Mononuclear cell (primary cell): ENCODE results near the gene POGZ. TPM values are rescaled to one million over a fixed set of nuclear protein-coding genes. Genes with fewer than 3 reads are reported as not detected.
A peak's percentile ranks its signal among the peaks of the same experiment; 100 is the strongest.

Source experiments
- H3K27me3 ChIP-seq: 2 replicates; pipeline ENCODE4 v1.6.0; 2011; ENCODE audit warnings: low read length, control low read depth; ENCODE audit not compliant: insufficient read depth
- H3K4me1 ChIP-seq: 2 replicates; pipeline ENCODE4 v1.5.1; 2011; ENCODE audit warnings: mild to moderate bottlenecking, low read length, control low read depth; ENCODE audit not compliant: insufficient read depth
- H3K4me3 ChIP-seq: 2 replicates; pipeline ENCODE4 v1.5.1; 2011; ENCODE audit warnings: mild to moderate bottlenecking, low read length, moderate library complexity
- H3K9me3 ChIP-seq: 2 replicates; pipeline ENCODE4 v1.5.1; 2011; ENCODE audit warnings: low read depth, mild to moderate bottlenecking, control low read depth, low read length
- total RNA-seq: library from RNA; depleted of rRNA; stranded (reverse); fragments of >200 nt; gene quantifications from one replicate; pipeline ENCODE4 v1.2.3, GENCODE V29; 2012

POGZ gene
- 48.0 TPM for total RNA-seq

GRCh38 chr1:151459331-151460046 lies at the start of gene POGZ:
TSS of gene POGZ (minus strand) at chr1:151459494. CDS start at chr1:151442204, 17,290 bp downstream.
- peaks cover 29% of the 10 kb centered on the region for H3K4me1 ChIP-seq
- peak within 1 kb of the TSS; percentile 76 for H3K4me3 ChIP-seq
- H3K27me3 ChIP-seq = peaks cover 12% of the 10 kb centered on the region

GRCh38 chr1:151508833-151509232 lies 49.5 kb upstream of the POGZ start:
- peaks cover 26% of the 10 kb centered on the region for H3K4me1 ChIP-seq
- peaks cover 17% of the 10 kb centered on the region for H3K27me3 ChIP-seq
- no peak overlapping the region for H3K4me3 ChIP-seq
- no peaks in the 10 kb centered on the region for H3K9me3 ChIP-seq

More at GRCh38 chr1:151459331-151460046, at the start of gene POGZ:
- H3K9me3 ChIP-seq = no peaks in the 10 kb centered on the region

- Histone ChIP-seq H3K27me3 (peaks cover 2% of the 10 kb centered on the region), H3K4me3 (no peak overlapping the region), H3K9me3 (no peaks in the 10 kb centered on the region), H3K4me1 (no peaks in the 10 kb centered on the region)
Observed at GRCh38 chr1:151504759-151505158, 45.5 kb upstream of the POGZ start.

- Histone ChIP-seq H3K9me3 (no peaks in the 10 kb centered on the region), H3K27me3 (no peaks in the 10 kb centered on the region), H3K4me3 (no peak overlapping the region), H3K4me1 (no peaks in the 10 kb centered on the region)
Observed at GRCh38 chr1:151504252-151504651, 45.0 kb upstream of the POGZ start.

GRCh38 chr1:151502859-151503780 lies 43.8 kb upstream of the POGZ start:
- H3K4me1 ChIP-seq = no peaks in the 10 kb centered on the region
- no peak overlapping the region for H3K4me3 ChIP-seq
- H3K27me3 ChIP-seq = no peaks in the 10 kb centered on the region
- H3K9me3 ChIP-seq = no peaks in the 10 kb centered on the region

GRCh38 chr1:151502035-151502700 lies 42.9 kb upstream of the POGZ start:
- Histone ChIP-seq H3K27me3 (no peaks in the 10 kb centered on the region), H3K4me3 (no peak overlapping the region), H3K4me1 (no peaks in the 10 kb centered on the region), H3K9me3 (no peaks in the 10 kb centered on the region)

- H3K9me3 ChIP-seq = no peaks in the 10 kb centered on the region
- no peaks in the 10 kb centered on the region for H3K27me3 ChIP-seq
- H3K4me3 ChIP-seq = no peak overlapping the region
- H3K4me1 ChIP-seq = no peaks in the 10 kb centered on the region
Observed at GRCh38 chr1:151501474-151501873, 42.2 kb upstream of the POGZ start.

- H3K9me3 ChIP-seq = no peaks in the 10 kb centered on the region
- H3K4me1 ChIP-seq = no peaks in the 10 kb centered on the region
- H3K27me3 ChIP-seq = no peaks in the 10 kb centered on the region
- no peak overlapping the region for H3K4me3 ChIP-seq
Observed at GRCh38 chr1:151499930-151500329, 40.6 kb upstream of the POGZ start.

GRCh38 chr1:151499365-151499764 lies 40.1 kb upstream of the POGZ start:
- Histone ChIP-seq H3K4me3 (no peak overlapping the region), H3K9me3 (no peaks in the 10 kb centered on the region), H3K27me3 (no peaks in the 10 kb centered on the region), H3K4me1 (no peaks in the 10 kb centered on the region)

- Histone ChIP-seq H3K27me3 (no peaks in the 10 kb centered on the region), H3K4me1 (no peaks in the 10 kb centered on the region), H3K9me3 (no peaks in the 10 kb centered on the region), H3K4me3 (no peak overlapping the region)
Observed at GRCh38 chr1:151495316-151495715, 36.0 kb upstream of the POGZ start.

- H3K9me3 ChIP-seq = no peaks in the 10 kb centered on the region
- H3K4me1 ChIP-seq = no peaks in the 10 kb centered on the region
- H3K4me3 ChIP-seq = no peak overlapping the region
- H3K27me3 ChIP-seq = no peaks in the 10 kb centered on the region
Observed at GRCh38 chr1:151494741-151495281, 35.5 kb upstream of the POGZ start.

- no peak overlapping the region for H3K4me3 ChIP-seq
- no peaks in the 10 kb centered on the region for H3K27me3 ChIP-seq
- H3K9me3 ChIP-seq = no peaks in the 10 kb centered on the region
- no peaks in the 10 kb centered on the region for H3K4me1 ChIP-seq
Observed at GRCh38 chr1:151493042-151493441, 33.7 kb upstream of the POGZ start.

GRCh38 chr1:151492120-151492519 lies 32.8 kb upstream of the POGZ start:
- H3K9me3 ChIP-seq = no peaks in the 10 kb centered on the region
- H3K27me3 ChIP-seq = no peaks in the 10 kb centered on the region
- H3K4me1 ChIP-seq = no peaks in the 10 kb centered on the region
- H3K4me3 ChIP-seq = no peak overlapping the region

- H3K4me1 ChIP-seq = no peaks in the 10 kb centered on the region
- no peaks in the 10 kb centered on the region for H3K9me3 ChIP-seq
- H3K4me3 ChIP-seq = no peak overlapping the region
- no peaks in the 10 kb centered on the region for H3K27me3 ChIP-seq
Observed at GRCh38 chr1:151491641-151492040, 32.3 kb upstream of the POGZ start.

- Histone ChIP-seq H3K9me3 (no peaks in the 10 kb centered on the region), H3K4me3 (no peak overlapping the region), H3K4me1 (no peaks in the 10 kb centered on the region), H3K27me3 (no peaks in the 10 kb centered on the region)
Observed at GRCh38 chr1:151486557-151486956, 27.3 kb upstream of the POGZ start.
